ENCODE measurements around the gene FBXW7. TPM values are rescaled to one million over a fixed set of nuclear protein-coding genes. Genes with fewer than 3 reads are reported as not detected.
"Not testable (repeated sequence)": the region's sequence is repeated elsewhere in the genome, so short reads cannot be mapped to it uniquely, and the experiment has no call there.

FBXW7 gene
- total and polyA plus RNA-seq, 4 donors: 7.6 to 82.1 (median 20.6) TPM

DNA sequence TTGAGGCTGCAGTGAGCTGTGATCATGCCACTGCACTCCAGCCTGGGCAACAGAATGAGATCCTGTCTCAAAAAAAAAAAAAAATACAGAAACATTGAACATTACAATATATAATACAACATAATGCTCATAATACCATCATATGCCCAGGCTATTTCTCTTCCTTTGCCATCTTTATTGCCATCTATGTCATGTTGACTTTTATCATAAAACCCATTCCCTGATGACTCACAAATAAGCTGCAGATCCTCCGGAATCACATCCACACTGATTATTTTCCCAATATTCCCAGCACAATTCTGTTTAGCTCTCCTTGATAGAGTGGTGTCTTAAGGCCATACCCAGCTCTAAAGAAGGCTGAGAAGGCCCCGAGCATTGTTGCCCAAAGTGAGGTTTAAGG lies 9.2 kb upstream of the FBXW7 start:
- Histone ChIP-seq H3K36me3 (ENCODE audit: control insufficient read depth in 4 of 4, insufficient read depth in 4 of 4, low read length in 4 of 4) (peaks cover 0 to 1% (median 0%) of the 10 kb centered on the region in 4 donors), H3K9me3 (ENCODE audit: control insufficient read depth in 4 of 4, insufficient read depth in 3 of 4, low read length in 3 of 4) (peaks cover 0 to 3% (median under 1%) of the 10 kb centered on the region in 4 donors), H3K27ac (ENCODE audit: low read depth in 1 of 2, low read length in 1 of 2) (no peak overlapping the region), H3K4me3 (no peak overlapping the region), H3K4me1 (ENCODE audit: control insufficient read depth in 5 of 5, insufficient read depth in 5 of 5, low read length in 5 of 5) (no peaks in the 10 kb centered on the region), H3K9ac (ENCODE audit: insufficient read depth in 1 of 2, low read length in 2 of 2) (no peak overlapping the region), H3K27me3 (ENCODE audit: control insufficient read depth in 3 of 3, insufficient read depth in 3 of 3, low read length in 2 of 3) (no peaks in the 10 kb centered on the region)
- TF ChIP-seq, protein P1, sequence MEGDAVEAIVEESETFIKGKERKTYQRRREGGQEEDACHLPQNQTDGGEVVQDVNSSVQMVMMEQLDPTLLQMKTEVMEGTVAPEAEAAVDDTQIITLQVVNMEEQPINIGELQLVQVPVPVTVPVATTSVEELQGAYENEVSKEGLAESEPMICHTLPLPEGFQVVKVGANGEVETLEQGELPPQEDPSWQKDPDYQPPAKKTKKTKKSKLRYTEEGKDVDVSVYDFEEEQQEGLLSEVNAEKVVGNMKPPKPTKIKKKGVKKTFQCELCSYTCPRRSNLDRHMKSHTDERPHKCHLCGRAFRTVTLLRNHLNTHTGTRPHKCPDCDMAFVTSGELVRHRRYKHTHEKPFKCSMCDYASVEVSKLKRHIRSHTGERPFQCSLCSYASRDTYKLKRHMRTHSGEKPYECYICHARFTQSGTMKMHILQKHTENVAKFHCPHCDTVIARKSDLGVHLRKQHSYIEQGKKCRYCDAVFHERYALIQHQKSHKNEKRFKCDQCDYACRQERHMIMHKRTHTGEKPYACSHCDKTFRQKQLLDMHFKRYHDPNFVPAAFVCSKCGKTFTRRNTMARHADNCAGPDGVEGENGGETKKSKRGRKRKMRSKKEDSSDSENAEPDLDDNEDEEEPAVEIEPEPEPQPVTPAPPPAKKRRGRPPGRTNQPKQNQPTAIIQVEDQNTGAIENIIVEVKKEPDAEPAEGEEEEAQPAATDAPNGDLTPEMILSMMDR (IDR thresholded peaks at IDR 0.05; ENCODE audit: control extremely low read depth, extremely low read depth): no peak
- ATAC-seq (ENCODE audit: insufficient read depth, low FRiP score): no peak
- 94 to 99% methylated on average over 2 of the region's 2 CpGs for WGBS, 2 donors
- no peak for DNase-seq

DNA sequence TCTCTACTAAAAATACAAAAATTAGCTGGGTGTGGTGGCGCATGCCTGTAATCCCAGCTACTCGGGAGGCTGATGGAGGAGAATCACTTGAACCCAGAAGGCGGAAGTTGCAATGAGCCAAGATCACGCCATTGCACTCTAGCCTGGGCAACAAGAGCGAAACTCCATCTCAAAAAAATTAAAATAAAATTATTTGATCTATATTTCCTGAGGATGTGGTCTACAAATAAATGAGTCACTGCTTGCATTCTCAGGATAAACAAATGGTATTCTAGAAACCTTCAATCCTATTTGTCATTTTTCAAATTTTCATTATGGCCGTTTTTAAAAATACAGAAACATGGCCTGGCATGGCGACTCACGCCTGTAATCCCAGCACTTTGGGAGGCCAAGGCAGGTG lies 8.6 kb upstream of the FBXW7 start:
- 94 to 97% methylated on average over 8 of the region's 8 CpGs for WGBS, 2 donors

DNA sequence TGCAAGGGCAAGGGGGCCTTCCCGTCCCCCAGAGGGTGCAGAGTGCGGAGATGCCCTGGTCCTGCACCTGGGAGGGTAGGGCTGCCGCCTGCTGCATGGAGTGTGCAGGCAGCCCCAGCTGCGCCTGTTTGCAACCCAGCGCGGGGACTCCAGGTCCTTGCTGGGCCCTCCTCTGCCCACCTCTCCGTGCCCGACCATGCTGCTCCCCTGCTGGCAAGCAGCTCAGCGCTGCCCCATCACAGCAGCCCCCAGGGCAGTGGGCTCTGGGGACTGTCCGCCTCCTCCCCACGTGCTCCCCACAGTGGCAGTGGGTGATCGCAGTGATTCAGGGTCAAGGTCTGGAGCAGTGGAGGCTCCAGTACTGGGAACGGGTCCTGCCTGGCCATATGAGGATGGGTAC lies 5.0 kb upstream of the FBXW7 start:
- H3K4me1 ChIP-seq (ENCODE audit: control insufficient read depth in 5 of 5, insufficient read depth in 5 of 5, low read length in 5 of 5): peaks cover 0 to 16% (median 6%) of the 10 kb centered on the region in 5 donors
- ATAC-seq (ENCODE audit: insufficient read depth, low FRiP score): no peak
- no peak overlapping the region for H3K4me3 ChIP-seq

More for the DNA sequence above, 8.6 kb upstream of the FBXW7 start:
- H3K27me3 ChIP-seq (ENCODE audit: control insufficient read depth in 3 of 3, insufficient read depth in 3 of 3, low read length in 2 of 3); H3K4me3 ChIP-seq; ATAC-seq (ENCODE audit: insufficient read depth, low FRiP score); H3K4me1 ChIP-seq (ENCODE audit: control insufficient read depth in 5 of 5, insufficient read depth in 5 of 5, low read length in 5 of 5); DNase-seq; H3K9me3 ChIP-seq (ENCODE audit: control insufficient read depth in 4 of 4, insufficient read depth in 3 of 4, low read length in 3 of 4); H3K9ac ChIP-seq (ENCODE audit: insufficient read depth in 1 of 2, low read length in 2 of 2); H3K36me3 ChIP-seq (ENCODE audit: control insufficient read depth in 4 of 4, insufficient read depth in 4 of 4, low read length in 4 of 4); H3K27ac ChIP-seq (ENCODE audit: low read depth in 1 of 2, low read length in 1 of 2): not testable (repeated sequence)

GRCh38 chr4:152540293-152540674 lies 4.4 kb upstream of the FBXW7 start:
- no peaks in the 10 kb centered on the region for H3K27me3 ChIP-seq (ENCODE audit: control insufficient read depth in 3 of 3, insufficient read depth in 3 of 3, low read length in 2 of 3)
- 95 to 96% methylated on average over 4 of the region's 4 CpGs for WGBS, 2 donors
- TF ChIP-seq, protein P1 (IDR thresholded peaks at IDR 0.05; ENCODE audit: control extremely low read depth, extremely low read depth): no peak
- H3K9me3 ChIP-seq (ENCODE audit: control insufficient read depth in 4 of 4, insufficient read depth in 3 of 4, low read length in 3 of 4): peaks cover 0 to 6% (median 2%) of the 10 kb centered on the region in 4 donors
- H3K27ac ChIP-seq (ENCODE audit: low read depth in 1 of 2, low read length in 1 of 2): no peak overlapping the region
- H3K36me3 ChIP-seq (ENCODE audit: control insufficient read depth in 4 of 4, insufficient read depth in 4 of 4, low read length in 4 of 4): peaks cover 2 to 14% (median 6%) of the 10 kb centered on the region in 4 donors
- H3K4me3 ChIP-seq: no peak overlapping the region
- ATAC-seq (ENCODE audit: insufficient read depth, low FRiP score) (no peak), DNase-seq (no peak)
- H3K9ac ChIP-seq (ENCODE audit: insufficient read depth in 1 of 2, low read length in 2 of 2): no peak overlapping the region
- peaks cover 0 to 16% (median 6%) of the 10 kb centered on the region in 5 donors for H3K4me1 ChIP-seq (ENCODE audit: control insufficient read depth in 5 of 5, insufficient read depth in 5 of 5, low read length in 5 of 5)

More for the DNA sequence above, 5.0 kb upstream of the FBXW7 start:
- Histone ChIP-seq H3K9me3 (ENCODE audit: control insufficient read depth in 4 of 4, insufficient read depth in 3 of 4, low read length in 3 of 4) (peaks cover 0 to 6% (median 2%) of the 10 kb centered on the region in 4 donors), H3K9ac (ENCODE audit: insufficient read depth in 1 of 2, low read length in 2 of 2) (no peak overlapping the region), H3K36me3 (ENCODE audit: control insufficient read depth in 4 of 4, insufficient read depth in 4 of 4, low read length in 4 of 4) (peaks cover 2 to 14% (median 6%) of the 10 kb centered on the region in 4 donors), H3K27me3 (ENCODE audit: control insufficient read depth in 3 of 3, insufficient read depth in 3 of 3, low read length in 2 of 3) (no peaks in the 10 kb centered on the region), H3K27ac (ENCODE audit: low read depth in 1 of 2, low read length in 1 of 2) (no peak overlapping the region)
- no peak for DNase-seq
- 96 to 97% methylated on average over 11 to 13 of the region's 13 CpGs for WGBS, 2 donors
- TF ChIP-seq, protein P1 (IDR thresholded peaks at IDR 0.05; ENCODE audit: control extremely low read depth, extremely low read depth): no peak

Data from lung (tissue), 12 donors.